Smooth muscle cell (in vitro differentiated cells): Measurements from ENCODE around the gene WDR27. TPM values are rescaled to one million over a fixed set of nuclear protein-coding genes. Genes with fewer than 3 reads are reported as not detected.

Experiments used
- DNase-seq: peaks from one replicate; lab custom pipeline; 2025; ENCODE audit not compliant: unreplicated experiment; lab: John Stamatoyannopoulos, UW
- H2AFZ ChIP-seq: fragments of 200-600 bp; sonication (generic); 2 replicates; pipeline ENCODE4 v1.6.0; 2016; ENCODE audit warnings: antibody characterized with exemption, low read depth, mild to moderate bottlenecking
- H3F3A ChIP-seq: fragments of 200-600 bp; sonication (generic); 2 replicates; pipeline ENCODE4 v1.6.0; 2017; ENCODE audit warnings: antibody characterized with exemption, low read depth
- H3K27ac ChIP-seq: fragments of 200-600 bp; sonication (generic); 2 replicates; pipeline ENCODE4 v1.5.1; 2016; ENCODE audit warnings: low read depth, mild to moderate bottlenecking
- H3K27me3 ChIP-seq: fragments of 200-600 bp; sonication (generic); 2 replicates; pipeline ENCODE4 v1.6.1; 2016; ENCODE audit warnings: low read depth, mild to moderate bottlenecking
- H3K36me3 ChIP-seq: fragments of 200-600 bp; sonication (generic); 2 replicates; pipeline ENCODE4 v1.5.1; 2016; ENCODE audit warnings: low read depth
- H3K4me1 ChIP-seq: fragments of 200-600 bp; sonication (generic); 2 replicates; pipeline ENCODE4 v1.5.1; 2016; ENCODE audit warnings: low read depth
- H3K4me2 ChIP-seq: fragments of 200-600 bp; sonication (generic); 2 replicates; pipeline ENCODE4 v1.6.0; 2016; ENCODE audit warnings: mild to moderate bottlenecking
- H3K4me3 ChIP-seq: fragments of 200-600 bp; sonication (generic); 2 replicates; pipeline ENCODE4 v1.5.1; 2016; ENCODE audit warnings: mild to moderate bottlenecking
- H3K79me2 ChIP-seq: fragments of 200-600 bp; sonication (generic); 2 replicates; pipeline ENCODE4 v1.6.0; 2016; ENCODE audit warnings: low read depth, mild to moderate bottlenecking
- H3K9ac ChIP-seq: fragments of 200-600 bp; sonication (generic); 2 replicates; pipeline ENCODE4 v1.6.0; 2016; ENCODE audit warnings: low read depth
- H3K9me3 ChIP-seq: fragments of 200-600 bp; sonication (generic); replicated peaks from 2 replicates; pipeline ENCODE4 v1.5.1; 2016; ENCODE audit warnings: low read depth
- H4K20me1 ChIP-seq: fragments of 200-600 bp; sonication (generic); 2 replicates; pipeline ENCODE4 v1.6.0; 2016; ENCODE audit warnings: low read depth
- WGBS: methylation state at CpG from one replicate; pipeline ENCODE4 v1.1.7; 2016; ENCODE audit warnings: low lambda C conversion rate; 5-methylcytosine and 5-hydroxymethylcytosine counted together
- polyA plus RNA-seq: library from polyadenylated mRNA; unstranded; fragments of >200 nt; fragmentation: Nextera tagmentation; extraction: Ambion mirVana; gene quantifications from 2 replicates; pipeline ENCODE4 v1.2.1, GENCODE V29; 2016
- total RNA-seq: library from RNA; depleted of rRNA; stranded (reverse); fragments of >200 nt; gene quantifications from 2 replicates; pipeline ENCODE4 v1.2.3, GENCODE V29; 2014
- TF ChIP-seq, protein P1 (sequence below): fragments of 200-600 bp; sonication (generic); IDR thresholded peaks from 2 replicates; pipeline ENCODE4 v1.5.1; 2017; ENCODE audit warnings: borderline replicate concordance, mild to moderate bottlenecking, antibody characterized with exemption; ENCODE audit not compliant: insufficient read depth, poor library complexity, severe bottlenecking

WDR27 gene
- total RNA-seq: 34.2 and 47.0 TPM in 2 replicates
- 26.0 and 45.0 TPM in 2 replicates for polyA plus RNA-seq

DNA sequence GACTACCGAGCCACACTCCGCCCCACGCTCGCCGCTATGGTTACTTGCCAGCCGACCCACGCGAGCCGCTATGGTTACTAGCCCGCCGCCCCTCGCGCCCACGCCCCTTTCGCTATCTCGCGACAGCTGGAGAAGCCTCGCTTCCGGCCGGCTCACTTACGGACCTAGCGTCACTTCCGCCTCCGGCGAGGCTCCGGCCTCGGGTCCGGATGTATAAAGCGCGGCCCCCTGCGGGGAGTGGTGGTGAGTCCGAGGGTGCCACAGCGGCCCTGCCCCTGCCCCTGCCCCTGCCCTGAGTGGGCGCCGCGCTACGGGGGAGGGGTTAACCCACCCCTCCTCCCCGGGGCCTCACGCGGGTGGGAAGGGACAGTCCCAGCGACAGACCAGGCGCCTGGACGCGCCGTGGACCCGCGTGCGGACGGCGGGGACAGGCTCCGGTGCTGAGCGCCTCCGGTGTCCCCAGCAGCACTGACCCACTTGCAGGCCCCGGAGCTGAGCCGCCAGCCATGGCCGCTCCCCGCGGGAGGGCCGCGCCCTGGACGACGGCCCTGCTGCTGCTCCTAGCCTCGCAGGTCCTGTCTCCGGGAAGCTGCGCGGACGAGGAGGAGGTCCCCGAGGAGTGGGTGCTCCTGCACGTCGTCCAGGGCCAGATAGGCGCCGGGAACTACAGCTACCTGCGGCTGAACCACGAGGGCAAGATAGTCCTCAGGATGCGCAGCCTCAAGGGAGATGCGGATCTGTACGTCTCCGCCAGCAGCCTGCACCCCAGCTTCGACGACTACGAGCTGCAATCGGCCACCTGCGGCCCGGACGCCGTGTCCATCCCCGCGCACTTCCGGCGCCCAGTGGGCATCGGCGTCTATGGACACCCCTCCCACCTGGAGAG is at the start of gene WDR27, which contains the start of gene C6orf120:
TSS of gene WDR27 (minus strand) at position 76 of the 886 bp plus-strand sequence. CDS start 13,024 bp downstream, outside the sequence.
TSS of gene C6orf120 (plus strand) at position 173 of the 886 bp plus-strand sequence. CDS start at position 507, 334 bp downstream.
- H3K9ac ChIP-seq: peak within 1 kb of the TSS; percentile 97
- H3K4me3 ChIP-seq: peak within 1 kb of the TSS; percentile 84
- peak within 1 kb of the TSS; percentile 87 for H2AFZ ChIP-seq
- peak; percentile 85 for DNase-seq
- H4K20me1 ChIP-seq: peaks cover 17% of the 10 kb centered on the region
- no peaks in the 10 kb centered on the region for H3K27me3 ChIP-seq
- peak within 1 kb of the TSS; percentile 96 for H3K27ac ChIP-seq
- H3K9me3 ChIP-seq: no peaks in the 10 kb centered on the region
- WGBS: under 1% methylated on average over 84 of the region's 92 CpGs
- peak within 1 kb of the TSS; percentile 95 for H3K4me2 ChIP-seq
- peaks cover 34% of the 10 kb centered on the region for H3K79me2 ChIP-seq
- TF ChIP-seq, protein P1, sequence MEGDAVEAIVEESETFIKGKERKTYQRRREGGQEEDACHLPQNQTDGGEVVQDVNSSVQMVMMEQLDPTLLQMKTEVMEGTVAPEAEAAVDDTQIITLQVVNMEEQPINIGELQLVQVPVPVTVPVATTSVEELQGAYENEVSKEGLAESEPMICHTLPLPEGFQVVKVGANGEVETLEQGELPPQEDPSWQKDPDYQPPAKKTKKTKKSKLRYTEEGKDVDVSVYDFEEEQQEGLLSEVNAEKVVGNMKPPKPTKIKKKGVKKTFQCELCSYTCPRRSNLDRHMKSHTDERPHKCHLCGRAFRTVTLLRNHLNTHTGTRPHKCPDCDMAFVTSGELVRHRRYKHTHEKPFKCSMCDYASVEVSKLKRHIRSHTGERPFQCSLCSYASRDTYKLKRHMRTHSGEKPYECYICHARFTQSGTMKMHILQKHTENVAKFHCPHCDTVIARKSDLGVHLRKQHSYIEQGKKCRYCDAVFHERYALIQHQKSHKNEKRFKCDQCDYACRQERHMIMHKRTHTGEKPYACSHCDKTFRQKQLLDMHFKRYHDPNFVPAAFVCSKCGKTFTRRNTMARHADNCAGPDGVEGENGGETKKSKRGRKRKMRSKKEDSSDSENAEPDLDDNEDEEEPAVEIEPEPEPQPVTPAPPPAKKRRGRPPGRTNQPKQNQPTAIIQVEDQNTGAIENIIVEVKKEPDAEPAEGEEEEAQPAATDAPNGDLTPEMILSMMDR: no peak
- no peaks in the 10 kb centered on the region for H3K36me3 ChIP-seq
- H3K4me1 ChIP-seq: peaks cover 34% of the 10 kb centered on the region
- H3F3A ChIP-seq: peaks cover 13% of the 10 kb centered on the region

DNA sequence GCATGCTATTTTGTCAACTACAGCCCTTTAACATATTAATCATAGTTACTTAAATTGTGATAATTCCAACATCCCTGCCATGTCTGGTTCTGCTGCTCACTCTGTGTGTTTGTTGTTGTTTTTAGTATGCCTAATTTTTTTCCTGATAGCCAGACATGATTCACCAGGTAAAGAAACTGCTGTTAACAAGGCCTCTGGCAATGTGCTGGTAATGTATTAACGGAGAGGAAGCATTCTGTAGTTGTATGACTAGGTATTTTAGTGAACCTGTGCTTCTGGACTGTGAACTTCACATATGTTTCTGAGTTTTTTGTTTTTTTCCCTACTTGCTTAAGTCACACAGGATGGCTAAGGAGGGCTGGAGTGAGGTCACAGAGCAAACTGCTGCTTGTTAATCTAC is 44.7 kb upstream of the WDR27 start:
- Histone ChIP-seq H3K36me3 (no peaks in the 10 kb centered on the region), H3F3A (no peaks in the 10 kb centered on the region), H3K9me3 (peaks cover 3% of the 10 kb centered on the region), H3K79me2 (peaks cover 11% of the 10 kb centered on the region), H3K4me1 (peaks cover 9% of the 10 kb centered on the region), H2AFZ (no peak overlapping the region), H3K9ac (no peak overlapping the region), H3K4me2 (no peak overlapping the region), H3K4me3 (no peak overlapping the region), H4K20me1 (no peaks in the 10 kb centered on the region), H3K27ac (no peak overlapping the region), H3K27me3 (no peaks in the 10 kb centered on the region)
- no peak for DNase-seq
- WGBS: 62% methylated on average over 1 of the region's 1 CpG
- TF ChIP-seq, protein P1: no peak

DNA sequence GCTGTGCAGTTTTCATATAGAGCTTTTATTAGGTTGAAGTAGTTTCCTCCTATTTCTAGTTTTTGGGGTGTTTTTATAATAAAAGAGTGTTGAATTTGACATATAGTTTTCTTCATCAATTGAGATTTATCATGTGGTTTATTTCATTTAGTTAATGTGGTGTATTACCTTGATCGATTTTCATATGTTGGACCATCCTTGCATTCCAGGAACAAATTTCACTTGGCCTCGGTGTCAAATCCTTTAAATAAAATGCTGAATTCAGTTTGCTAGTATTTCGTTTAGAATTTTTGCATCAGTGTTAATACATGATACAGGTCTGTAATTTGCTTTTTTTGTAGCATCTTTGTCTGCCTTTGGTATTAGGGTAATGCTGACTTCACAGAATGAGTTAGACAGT is 43.6 kb upstream of the WDR27 start:
- no peaks in the 10 kb centered on the region for H3K27me3 ChIP-seq
- WGBS: 92% methylated on average over 3 of the region's 3 CpGs
- no peaks in the 10 kb centered on the region for H3K36me3 ChIP-seq
- H3K9me3 ChIP-seq: peaks cover 3% of the 10 kb centered on the region
- no peak overlapping the region for H3K27ac ChIP-seq
- no peak overlapping the region for H2AFZ ChIP-seq
- H4K20me1 ChIP-seq: no peaks in the 10 kb centered on the region
- peaks cover 5% of the 10 kb centered on the region for H3K4me1 ChIP-seq
- no peak overlapping the region for H3K9ac ChIP-seq
- H3F3A ChIP-seq: no peaks in the 10 kb centered on the region
- TF ChIP-seq, protein P1: no peak
- peaks cover 4% of the 10 kb centered on the region for H3K79me2 ChIP-seq
- no peak overlapping the region for H3K4me2 ChIP-seq
- no peak for DNase-seq
- no peak overlapping the region for H3K4me3 ChIP-seq

DNA sequence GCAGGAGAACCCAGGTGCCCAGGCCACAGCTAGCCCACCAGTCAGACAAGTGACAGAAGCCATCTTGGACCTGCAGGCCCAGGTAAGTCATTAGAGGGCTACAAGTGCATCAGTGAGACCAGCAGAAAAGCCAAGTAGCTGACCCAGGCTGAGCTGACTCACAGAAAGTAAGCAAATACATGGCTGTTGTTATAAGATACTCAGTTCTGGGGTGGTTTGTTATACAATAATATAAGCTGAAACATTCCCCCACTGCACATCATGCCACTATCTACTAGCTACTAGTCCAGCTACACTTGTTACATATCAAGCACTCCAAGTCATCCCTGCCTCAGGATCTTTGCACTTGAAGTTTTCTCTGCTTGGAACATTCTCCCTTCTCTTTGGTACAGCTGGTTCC is 39.5 kb upstream of the WDR27 start:
- no peak overlapping the region for H3K27ac ChIP-seq
- H3K4me3 ChIP-seq: no peak overlapping the region
- H4K20me1 ChIP-seq: no peaks in the 10 kb centered on the region
- H2AFZ ChIP-seq: no peak overlapping the region
- H3K27me3 ChIP-seq: no peaks in the 10 kb centered on the region
- no peaks in the 10 kb centered on the region for H3K79me2 ChIP-seq
- no peaks in the 10 kb centered on the region for H3K4me1 ChIP-seq
- H3K36me3 ChIP-seq: no peaks in the 10 kb centered on the region
- no peak overlapping the region for H3K9ac ChIP-seq
- no peak for DNase-seq
- H3K9me3 ChIP-seq: peaks cover 3% of the 10 kb centered on the region
- no peak overlapping the region for H3K4me2 ChIP-seq
- no peaks in the 10 kb centered on the region for H3F3A ChIP-seq
- TF ChIP-seq, protein P1: no peak
